ENCODE results near the gene NSUN4.

NSUN4 gene

GRCh38 chr1:46406881-46407608 lies 66.4 kb downstream of the NSUN4 start:
- ChIA-PET POLR2A (no interaction called here), CTCF (interaction anchor here (0.7 to 2.1 kb wide), 6 partner anchors 11 to 123 kb away, joined by 3 to 11 read pairs (median 3); no protein-coding TSS in a partner anchor)
- DNase-seq (ENCODE audit: extremely low spot score): no peak
- TF ChIP-seq, protein P1, sequence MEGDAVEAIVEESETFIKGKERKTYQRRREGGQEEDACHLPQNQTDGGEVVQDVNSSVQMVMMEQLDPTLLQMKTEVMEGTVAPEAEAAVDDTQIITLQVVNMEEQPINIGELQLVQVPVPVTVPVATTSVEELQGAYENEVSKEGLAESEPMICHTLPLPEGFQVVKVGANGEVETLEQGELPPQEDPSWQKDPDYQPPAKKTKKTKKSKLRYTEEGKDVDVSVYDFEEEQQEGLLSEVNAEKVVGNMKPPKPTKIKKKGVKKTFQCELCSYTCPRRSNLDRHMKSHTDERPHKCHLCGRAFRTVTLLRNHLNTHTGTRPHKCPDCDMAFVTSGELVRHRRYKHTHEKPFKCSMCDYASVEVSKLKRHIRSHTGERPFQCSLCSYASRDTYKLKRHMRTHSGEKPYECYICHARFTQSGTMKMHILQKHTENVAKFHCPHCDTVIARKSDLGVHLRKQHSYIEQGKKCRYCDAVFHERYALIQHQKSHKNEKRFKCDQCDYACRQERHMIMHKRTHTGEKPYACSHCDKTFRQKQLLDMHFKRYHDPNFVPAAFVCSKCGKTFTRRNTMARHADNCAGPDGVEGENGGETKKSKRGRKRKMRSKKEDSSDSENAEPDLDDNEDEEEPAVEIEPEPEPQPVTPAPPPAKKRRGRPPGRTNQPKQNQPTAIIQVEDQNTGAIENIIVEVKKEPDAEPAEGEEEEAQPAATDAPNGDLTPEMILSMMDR (IDR thresholded peaks at IDR 0.05; ENCODE audit: control extremely low read depth, extremely low read depth, low read depth, missing control alignments): no peak

- no peak for DNase-seq (ENCODE audit: extremely low spot score)
- ChIA-PET CTCF (interaction anchor here (1.2 to 2.3 kb wide), 5 partner anchors 10 to 39 kb away, joined by 3 to 11 read pairs (median 6); no protein-coding TSS in a partner anchor), POLR2A (no interaction called here)
- TF ChIP-seq, protein P1 (IDR thresholded peaks at IDR 0.05; ENCODE audit: control extremely low read depth, extremely low read depth, low read depth, missing control alignments): no peak
Observed at GRCh38 chr1:46407636-46408035, 67.0 kb downstream of the NSUN4 start.

DNA sequence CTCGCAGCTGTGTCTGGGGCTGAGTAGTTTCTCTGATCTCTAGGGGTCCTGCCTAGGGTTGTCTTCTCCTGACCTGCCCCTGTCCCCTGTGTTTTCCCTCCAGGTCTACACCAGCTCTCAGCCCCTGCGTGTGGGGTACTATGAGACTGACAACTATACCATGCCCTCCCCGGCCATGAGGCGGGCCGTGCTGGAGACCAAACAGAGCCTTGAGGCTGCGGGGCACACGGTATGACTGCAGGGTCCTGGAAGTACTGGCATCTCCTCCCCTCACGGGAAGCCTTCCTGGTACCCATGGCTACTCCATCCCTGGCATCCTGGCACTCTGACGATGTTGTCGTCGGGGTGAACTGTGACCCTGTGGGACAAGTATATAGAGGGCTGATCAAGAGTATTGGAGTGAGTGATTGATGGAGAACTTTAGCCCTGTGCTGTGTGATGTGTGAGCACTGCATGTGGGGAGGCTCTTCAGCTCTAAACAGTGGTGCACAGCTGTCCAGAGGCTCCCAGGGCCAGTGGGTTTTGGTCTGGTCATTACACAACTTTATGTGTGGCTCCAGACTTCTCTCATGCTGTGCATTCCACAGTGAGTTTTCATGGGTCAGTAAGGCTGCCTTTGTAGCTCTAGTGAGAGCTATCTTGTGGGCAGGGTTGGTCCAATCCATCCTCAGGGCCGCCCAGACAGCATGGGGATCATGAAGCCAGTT lies 67.9 kb downstream of the NSUN4 start:
- TF ChIP-seq, protein P1 (IDR thresholded peaks at IDR 0.05; ENCODE audit: control extremely low read depth, extremely low read depth, low read depth, missing control alignments): no peak
- no peak for DNase-seq (ENCODE audit: extremely low spot score)
- ChIA-PET CTCF (interaction anchor here (1.2 to 2.3 kb wide), 4 partner anchors 8 to 72 kb away, joined by 3 to 7 read pairs (median 4); no protein-coding TSS in a partner anchor), POLR2A (no interaction called here)

DNA sequence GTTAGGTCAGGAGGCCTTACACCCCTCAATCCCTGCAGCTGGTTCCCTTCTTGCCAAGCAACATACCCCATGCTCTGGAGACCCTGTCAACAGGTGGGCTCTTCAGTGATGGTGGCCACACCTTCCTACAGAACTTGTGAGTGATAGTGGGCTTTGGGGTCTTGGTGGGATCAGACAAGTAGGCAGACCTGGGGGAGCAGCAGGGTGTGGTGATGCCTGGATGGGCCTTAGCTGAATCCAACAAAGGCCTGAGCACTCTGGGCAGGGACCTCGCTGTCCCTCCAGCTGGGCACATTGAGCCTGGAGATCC lies 68.4 kb downstream of the NSUN4 start:
- CTCF ChIA-PET: interaction anchor here (0.9 to 2.3 kb wide), 8 partner anchors 8 to 140 kb away, joined by 3 to 7 read pairs (median 3); no protein-coding TSS in a partner anchor
- POLR2A ChIA-PET: no interaction called here
- no peak for DNase-seq (ENCODE audit: extremely low spot score)
- TF ChIP-seq, protein P1 (IDR thresholded peaks at IDR 0.05; ENCODE audit: control extremely low read depth, extremely low read depth, low read depth, missing control alignments): no peak

DNA sequence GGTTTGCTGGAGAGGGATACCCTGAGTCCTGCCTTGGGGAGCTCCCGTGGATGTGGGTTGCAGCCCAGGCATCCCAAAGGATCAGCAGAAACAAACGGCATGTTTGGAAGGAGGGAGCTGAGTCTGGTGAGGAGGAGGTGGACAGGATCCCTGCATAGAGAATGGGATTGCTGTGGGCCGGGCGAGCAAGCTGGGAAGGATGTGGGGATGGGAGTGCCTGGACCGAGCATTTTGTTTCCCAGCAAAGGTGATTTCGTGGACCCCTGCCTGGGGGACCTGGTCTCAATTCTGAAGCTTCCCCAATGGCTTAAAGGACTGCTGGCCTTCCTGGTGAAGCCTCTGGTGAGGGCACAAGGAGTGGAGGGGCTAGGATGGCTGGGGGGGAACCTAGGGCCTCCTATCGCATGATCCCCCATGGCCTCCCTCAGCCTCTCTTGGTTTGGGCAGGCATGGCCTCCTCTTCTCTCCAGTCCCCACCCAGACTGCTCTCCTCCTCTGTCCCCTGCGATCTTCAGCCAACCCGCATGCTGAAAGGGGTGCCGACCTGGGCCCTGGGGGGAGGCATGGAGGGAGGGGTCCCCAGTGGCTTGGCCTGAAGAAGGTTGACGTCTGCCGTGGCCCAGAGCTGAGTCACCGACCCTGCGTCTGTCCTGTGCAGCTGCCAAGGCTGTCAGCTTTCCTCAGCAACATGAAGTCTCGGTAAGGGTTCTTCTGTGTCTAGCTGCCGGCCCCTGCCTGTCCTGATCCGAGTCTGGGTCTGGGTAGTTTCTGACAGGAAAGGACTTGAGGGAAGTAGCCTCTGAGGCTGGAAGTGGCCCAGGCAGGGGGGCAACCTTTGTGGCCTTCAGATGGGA lies 69.8 kb downstream of the NSUN4 start:
- POLR2A ChIA-PET: no interaction called here

More for the DNA sequence above, 69.8 kb downstream of the NSUN4 start:
- CTCF ChIA-PET: interaction anchor here (1.0 to 2.2 kb wide), 12 partner anchors 8 to 138 kb away, joined by 3 to 8 read pairs (median 3); no protein-coding TSS in a partner anchor
- TF ChIP-seq, protein P1 (IDR thresholded peaks at IDR 0.05; ENCODE audit: control extremely low read depth, extremely low read depth, low read depth, missing control alignments): no peak
- no peak for DNase-seq (ENCODE audit: extremely low spot score)

Data from GM10248 (cell line).